HCT116 (cell line): Measurements from ENCODE around the gene COPS9. TPM values are rescaled to one million over a fixed set of nuclear protein-coding genes. Genes with fewer than 3 reads are reported as not detected.

Experiments
- ATAC-seq: fragments of 200-7000 bp; cut with Tn5 transposase; 2 replicates; pipeline ENCODE4 v1.9.1; 2020; ENCODE audit warnings: mild to moderate bottlenecking, moderate library complexity
- BruUV-seq: library from RNA; stranded (reverse); fragments of 400-500 nt; replicated peaks from 2 replicates; lab custom pipeline; 2021; lab: Mats Ljungman, UMichigan
- CTCF ChIA-PET: fragments of 300-600 bp; sonication (Branson Sonifier 250); formaldehyde crosslinking; loops from one replicate; lab custom pipeline; 2021; ENCODE audit warnings: antibody characterized with exemption; lab: Charles Lee
- POLR2A ChIA-PET: fragments of 300-600, 350-600 bp; sonication (Branson Sonifier 250); formaldehyde crosslinking; loops from one replicate; lab custom pipeline; 2021; ENCODE audit warnings: antibody characterized with exemption; lab: Charles Lee
- RAD21 ChIA-PET, 2 experiments: fragments of 300-600 bp; sonication (Branson Sonifier 250); formaldehyde crosslinking; loops; one replicate each; lab custom pipeline; 2023; ENCODE audit warnings: low total read pairs in 2 of 2; ENCODE audit not compliant: uncharacterized antibody in 2 of 2, unreplicated experiment in 2 of 2, low non-redundant PET in 1 of 2; lab: Charles Lee
- DNase-seq: peaks from one replicate; pipeline ENCODE4 v3.0.0-alpha.2; 2010; ENCODE audit warnings: low read depth, low spot score
- H2AFZ ChIP-seq: fragments of 200-600 bp; shearing (Covaris generic), sonication (generic); 2 replicates; pipeline ENCODE4 v1.6.1; 2017; ENCODE audit warnings: low read depth, mixed run types, mixed read lengths, antibody characterized with exemption, low read length; ENCODE audit not compliant: poor library complexity, severe bottlenecking
- H3K27ac ChIP-seq: 2 replicates; pipeline ENCODE4 v1.5.1; 2012; ENCODE audit warnings: low read depth, low read length
- H3K27me3 ChIP-seq: fragments of 200-600 bp; sonication (generic); 2 replicates; pipeline ENCODE4 v1.6.1; 2016; ENCODE audit warnings: mixed run types, low read length, mixed read lengths; ENCODE audit not compliant: insufficient read depth
- H3K36me3 ChIP-seq, 2 experiments: fragments of 200-500 bp in 1 of 2; fragments of 200-600 bp in 1 of 2; sonication (Bioruptor generic) in 1 of 2; sonication (generic) in 1 of 2; 2 replicates each; pipeline versions ENCODE4 v1.5.1 to v1.6.1; 2014 to 2016; ENCODE audit warnings: low read length in 2 of 2, inconsistent platforms in 1 of 2, mixed read lengths in 1 of 2, mixed run types in 1 of 2; ENCODE audit not compliant: insufficient read depth in 2 of 2, control insufficient read depth in 1 of 2
- H3K4me1 ChIP-seq, 2 experiments: fragments of 200-600 bp in 1 of 2; sonication (generic) in 1 of 2; 2 replicates each; pipeline versions ENCODE4 v1.5.1 to v1.6.1; 2012 to 2017; ENCODE audit warnings: low read length in 2 of 2, inconsistent platforms in 1 of 2, mild to moderate bottlenecking in 1 of 2, mixed read lengths in 1 of 2, mixed run types in 1 of 2, moderate library complexity in 1 of 2; ENCODE audit not compliant: insufficient read depth in 2 of 2, control insufficient read depth in 1 of 2
- H3K4me2 ChIP-seq: fragments of 200-600 bp; sonication (generic); 2 replicates; pipeline ENCODE4 v1.6.1; 2017; ENCODE audit warnings: mixed run types, low read length, mixed read lengths
- H3K4me3 ChIP-seq, 2 experiments: fragments of 200-600 bp in 1 of 2; sonication (generic) in 1 of 2; replicated peaks in 1 of 2; 2 replicates each; pipeline ENCODE4 v1.5.1; 2011 to 2016; ENCODE audit warnings: low read length in 2 of 2, control low read depth in 1 of 2, low read depth in 1 of 2, mild to moderate bottlenecking in 1 of 2, mixed read lengths in 1 of 2, mixed run types in 1 of 2
- H3K79me2 ChIP-seq: fragments of 200-600 bp; sonication (generic); 2 replicates; pipeline ENCODE4 v1.6.1; 2017; ENCODE audit warnings: mild to moderate bottlenecking, mixed run types, low read length, moderate library complexity, mixed read lengths; ENCODE audit not compliant: insufficient read depth
- H3K9ac ChIP-seq: fragments of 200-600 bp; sonication (generic); 2 replicates; pipeline ENCODE4 v1.6.1; 2016; ENCODE audit warnings: low read length, mixed read lengths
- H3K9me2 ChIP-seq: fragments of 200-600 bp; sonication (generic), shearing (Covaris generic); 2 replicates; pipeline ENCODE4 v1.6.1; 2017; ENCODE audit warnings: mixed run types, mild to moderate bottlenecking, moderate library complexity; ENCODE audit not compliant: insufficient read depth
- H3K9me3 ChIP-seq, 2 experiments: fragments of 200-500 bp in 1 of 2; fragments of 200-600 bp in 1 of 2; sonication (Bioruptor generic) in 1 of 2; sonication (generic) in 1 of 2; 2 replicates each; pipeline ENCODE4 v1.6.1; 2014 to 2017; ENCODE audit warnings: low read length in 2 of 2, mixed read lengths in 2 of 2, inconsistent platforms in 1 of 2, low read depth in 1 of 2, mild to moderate bottlenecking in 1 of 2, mixed run types in 1 of 2, moderate library complexity in 1 of 2; ENCODE audit not compliant: control insufficient read depth in 1 of 2, insufficient read depth in 1 of 2
- H4K20me1 ChIP-seq: fragments of 200-600 bp; sonication (generic), shearing (Covaris generic); 2 replicates; pipeline ENCODE4 v1.6.1; 2017; ENCODE audit warnings: mixed run types, mild to moderate bottlenecking, moderate library complexity; ENCODE audit not compliant: insufficient read depth
- ATF3 ChIP-seq: IDR thresholded peaks from 2 replicates; pipeline ENCODE4 v1.6.1; 2012
- CBX3 ChIP-seq: IDR thresholded peaks from 2 replicates; pipeline ENCODE4 v1.6.1; 2012; ENCODE audit warnings: low read depth
- EGR1 ChIP-seq: IDR thresholded peaks from 2 replicates; pipeline ENCODE4 v1.6.1; 2012; ENCODE audit warnings: low read depth
- ELF1 ChIP-seq: IDR thresholded peaks from 2 replicates; pipeline ENCODE4 v1.6.1; 2012; ENCODE audit warnings: low read depth, borderline replicate concordance
- EZH2 ChIP-seq: fragments of 200-600 bp; sonication (generic); IDR thresholded peaks from 2 replicates; pipeline ENCODE4 v1.6.1; 2017; ENCODE audit warnings: antibody characterized with exemption, mixed run types
- EZH2phosphoT487 ChIP-seq: fragments of 200-600 bp; IDR thresholded peaks from 2 replicates; pipeline ENCODE4 v1.6.1; 2018; ENCODE audit warnings: antibody characterized with exemption, borderline replicate concordance
- FOSL1 ChIP-seq: IDR thresholded peaks from 2 replicates; pipeline ENCODE4 v1.6.1; 2012; ENCODE audit warnings: low read depth
- POLR2A ChIP-seq: IDR thresholded peaks from 2 replicates; pipeline ENCODE4 v1.7.0; 2011; ENCODE audit warnings: borderline replicate concordance; ENCODE audit not compliant: insufficient read depth, insufficient read length; ENCODE audit errors: extremely low read depth
- POLR2AphosphoS5 ChIP-seq: IDR thresholded peaks from 2 replicates; pipeline ENCODE4 v1.6.1; 2011; ENCODE audit warnings: mild to moderate bottlenecking, low read depth, low read length, moderate library complexity
- RAD21 ChIP-seq: IDR thresholded peaks from 2 replicates; pipeline ENCODE4 v1.6.1; 2012; ENCODE audit warnings: low read depth, mild to moderate bottlenecking
- REST ChIP-seq: IDR thresholded peaks from 2 replicates; pipeline ENCODE4 v1.6.1; 2012; ENCODE audit warnings: low read depth
- SIN3A ChIP-seq: IDR thresholded peaks from 2 replicates; pipeline ENCODE4 v1.6.1; 2012; ENCODE audit warnings: low read depth
- SP1 ChIP-seq: IDR thresholded peaks from 2 replicates; pipeline ENCODE4 v1.6.1; 2012; ENCODE audit warnings: low read depth
- TCF7L2 ChIP-seq: IDR thresholded peaks from 2 replicates; pipeline ENCODE4 v1.7.0; 2011; ENCODE audit warnings: borderline replicate concordance, inconsistent platforms; ENCODE audit not compliant: insufficient read depth, insufficient read length; ENCODE audit errors: extremely low read depth
- YY1 ChIP-seq: IDR thresholded peaks from 2 replicates; pipeline ENCODE4 v1.6.1; 2011; ENCODE audit warnings: low read length, low read depth, moderate library complexity, mild to moderate bottlenecking; ENCODE audit not compliant: insufficient replicate concordance; ENCODE audit errors: extremely low read depth
- ZFX ChIP-seq: fragments of 450-650 bp; IDR thresholded peaks from 2 replicates; pipeline ENCODE4 v1.6.1; 2017
- ZNF274 ChIP-seq: fragments of 200-500 bp; sonication (Bioruptor generic); IDR thresholded peaks from 2 replicates; pipeline ENCODE4 v1.6.1; 2014; ENCODE audit warnings: mild to moderate bottlenecking, low read depth, low read length, inconsistent platforms
- intact Hi-C: fragments of 100-400 bp; cut with micrococcal nuclease; formaldehyde crosslinking; loops from 2 replicates; pipeline ENCODE4 v1.10.0; 2022
- total RNA-seq: library from RNA; stranded (reverse); gene quantifications from one replicate; pipeline ENCODE4 v1.2.1, GENCODE V29; 2021; ENCODE audit not compliant: unreplicated experiment
- TF ChIP-seq, protein P1 (sequence below), 3 experiments: fragments of 200-600 bp in 1 of 3; sonication (generic) in 1 of 3; IDR thresholded peaks in 2 of 3; conservative IDR thresholded peaks in 1 of 3; 2 replicates each; pipeline ENCODE4 v1.5.1; 2012 to 2017; ENCODE audit warnings: low read depth in 2 of 3, low read length in 2 of 3, antibody characterized with exemption in 1 of 3, borderline replicate concordance in 1 of 3, control low read depth in 1 of 3, mild to moderate bottlenecking in 1 of 3, mixed read lengths in 1 of 3, mixed run types in 1 of 3, moderate library complexity in 1 of 3; ENCODE audit not compliant: insufficient read depth in 1 of 3
- TF ChIP-seq, protein P2 (sequence below): IDR thresholded peaks from 2 replicates; pipeline ENCODE4 v1.6.1; 2012

The COPS9 gene
- total RNA-seq, 1 experiment from 2014 or later = 111 TPM

- ChIA-PET POLR2A (no interaction called here), CTCF (no interaction called here), RAD21 (no interaction called here)
- Histone ChIP-seq H3K27ac (no peak overlapping the region), H3K9ac (no peak overlapping the region), H3K4me2 (no peak overlapping the region), H3K27me3 (no peaks in the 10 kb centered on the region; the same call in 1 of the 2 replicates), H2AFZ (no peak overlapping the region), H3K36me3 (no peaks in the 10 kb centered on the region), H3K9me3 (no peaks in the 10 kb centered on the region), H3K4me1 (no peaks in the 10 kb centered on the region), H3K79me2 (no peaks in the 10 kb centered on the region), H4K20me1 (no peaks in the 10 kb centered on the region), H3K9me2 (no peaks in the 10 kb centered on the region), H3K4me3 (no peak overlapping the region)
- BruUV-seq = no TSS peak
- intact Hi-C loops = no loop called here
- no peak for DNase-seq
- TF ChIP-seq, protein P1, sequence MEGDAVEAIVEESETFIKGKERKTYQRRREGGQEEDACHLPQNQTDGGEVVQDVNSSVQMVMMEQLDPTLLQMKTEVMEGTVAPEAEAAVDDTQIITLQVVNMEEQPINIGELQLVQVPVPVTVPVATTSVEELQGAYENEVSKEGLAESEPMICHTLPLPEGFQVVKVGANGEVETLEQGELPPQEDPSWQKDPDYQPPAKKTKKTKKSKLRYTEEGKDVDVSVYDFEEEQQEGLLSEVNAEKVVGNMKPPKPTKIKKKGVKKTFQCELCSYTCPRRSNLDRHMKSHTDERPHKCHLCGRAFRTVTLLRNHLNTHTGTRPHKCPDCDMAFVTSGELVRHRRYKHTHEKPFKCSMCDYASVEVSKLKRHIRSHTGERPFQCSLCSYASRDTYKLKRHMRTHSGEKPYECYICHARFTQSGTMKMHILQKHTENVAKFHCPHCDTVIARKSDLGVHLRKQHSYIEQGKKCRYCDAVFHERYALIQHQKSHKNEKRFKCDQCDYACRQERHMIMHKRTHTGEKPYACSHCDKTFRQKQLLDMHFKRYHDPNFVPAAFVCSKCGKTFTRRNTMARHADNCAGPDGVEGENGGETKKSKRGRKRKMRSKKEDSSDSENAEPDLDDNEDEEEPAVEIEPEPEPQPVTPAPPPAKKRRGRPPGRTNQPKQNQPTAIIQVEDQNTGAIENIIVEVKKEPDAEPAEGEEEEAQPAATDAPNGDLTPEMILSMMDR (IDR thresholded peaks at IDR 0.05 in 2 of 3, conservative IDR thresholded peaks at IDR 0.05 in 1 of 3; ENCODE audit: borderline replicate concordance in 1 of 3, insufficient read depth in 1 of 3, low read depth in 2 of 3, low read length in 2 of 3) = no peak
- TF ChIP-seq RAD21 (no peak), CBX3 (no peak), EGR1 (no peak), ATF3 (no peak), SP1 (no peak), ELF1 (no peak), TCF7L2 (no peak), ZNF274 (no peak), ZFX (no peak), EZH2 (no peak), POLR2AphosphoS5 (no peak), EZH2phosphoT487 (no peak), SIN3A (no peak), POLR2A (no peak), YY1 (no peak), FOSL1 (no peak), REST (no peak)
- TF ChIP-seq, protein P2, sequence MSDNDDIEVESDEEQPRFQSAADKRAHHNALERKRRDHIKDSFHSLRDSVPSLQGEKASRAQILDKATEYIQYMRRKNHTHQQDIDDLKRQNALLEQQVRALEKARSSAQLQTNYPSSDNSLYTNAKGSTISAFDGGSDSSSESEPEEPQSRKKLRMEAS = no peak
- ATAC-seq = no peak
Measured at GRCh38 chr2:240168546-240169361, 32.6 kb upstream of the COPS9 start.
